ENCODE results near the gene CLCN7.

CLCN7 gene

DNA sequence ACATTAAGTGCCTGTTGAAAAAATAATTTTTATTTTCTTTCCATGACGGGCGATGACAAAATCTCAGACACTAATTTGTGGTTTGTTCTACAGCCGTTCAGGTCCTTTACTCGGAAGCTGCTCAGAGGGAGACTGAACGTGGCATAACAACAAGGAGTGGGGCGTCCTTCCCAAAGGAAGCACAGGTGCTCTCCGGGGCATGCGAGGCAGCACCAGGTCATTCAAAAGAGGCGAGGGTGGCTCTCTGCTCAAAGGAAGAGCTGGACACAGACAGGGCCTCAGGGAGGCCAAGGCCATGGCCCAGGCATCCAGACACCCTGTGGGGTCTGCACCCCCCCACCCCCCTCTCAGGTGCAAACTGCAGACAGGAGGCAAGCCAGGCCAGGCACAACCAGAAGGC is 76.5 kb downstream of the CLCN7 start:
- no peak for DNase-seq

GRCh38 chr16:1397779-1398178 is 77.0 kb downstream of the CLCN7 start:
- no peak for DNase-seq

GRCh38 chr16:1395444-1396031 is 79.3 kb downstream of the CLCN7 start:
- no peak for DNase-seq
